Hepatocyte (in vitro differentiated cells): Measurements from ENCODE around the gene CALML6. TPM values are rescaled to one million over a fixed set of nuclear protein-coding genes. Genes with fewer than 3 reads are reported as not detected.

Experiments
- DNase-seq: peaks from one replicate; pipeline ENCODE4 v3.0.0-alpha.2; 2016; ENCODE audit warnings: low spot score
- H2AFZ ChIP-seq: fragments of 200-600 bp; sonication (generic); 2 replicates; pipeline ENCODE4 v1.6.0; 2016; ENCODE audit warnings: antibody characterized with exemption, mild to moderate bottlenecking
- H3K27ac ChIP-seq: fragments of 200-600 bp; sonication (generic); 2 replicates; pipeline ENCODE4 v1.5.1; 2016; ENCODE audit warnings: mild to moderate bottlenecking
- H3K27me3 ChIP-seq: fragments of 200-600 bp; sonication (generic); 2 replicates; pipeline ENCODE4 v1.6.1; 2016
- H3K36me3 ChIP-seq: fragments of 200-600 bp; sonication (generic); replicated peaks from 2 replicates; pipeline ENCODE4 v1.5.1; 2016; ENCODE audit warnings: low read depth; ENCODE audit not compliant: insufficient read depth
- H3K4me1 ChIP-seq: fragments of 200-600 bp; sonication (generic); 2 replicates; pipeline ENCODE4 v1.5.1; 2016; ENCODE audit warnings: mild to moderate bottlenecking, moderate library complexity; ENCODE audit not compliant: insufficient read depth
- H3K4me2 ChIP-seq: fragments of 200-600 bp; sonication (generic); 2 replicates; pipeline ENCODE4 v1.6.0; 2016
- H3K4me3 ChIP-seq: fragments of 200-600 bp; sonication (generic); 2 replicates; pipeline ENCODE4 v1.5.1; 2016; ENCODE audit warnings: mild to moderate bottlenecking
- H3K79me2 ChIP-seq: fragments of 200-600 bp; sonication (generic); 2 replicates; pipeline ENCODE4 v1.6.0; 2017; ENCODE audit warnings: mild to moderate bottlenecking
- H3K9me2 ChIP-seq: fragments of 200-600 bp; sonication (generic); replicated peaks from 2 replicates; pipeline ENCODE4 v1.6.0; 2017; ENCODE audit warnings: mild to moderate bottlenecking; ENCODE audit not compliant: insufficient read depth
- H3K9me3 ChIP-seq: fragments of 200-600 bp; sonication (generic); 2 replicates; pipeline ENCODE4 v1.5.1; 2016; ENCODE audit warnings: low read depth, mild to moderate bottlenecking
- H4K20me1 ChIP-seq: fragments of 200-600 bp; sonication (generic); 2 replicates; pipeline ENCODE4 v1.6.0; 2016; ENCODE audit warnings: mild to moderate bottlenecking; ENCODE audit not compliant: insufficient read depth, poor library complexity, severe bottlenecking
- EZH2 ChIP-seq: fragments of 200-600 bp; sonication (generic); IDR thresholded peaks from 2 replicates; pipeline ENCODE4 v1.6.1; 2016; ENCODE audit warnings: antibody characterized with exemption, mild to moderate bottlenecking, borderline replicate concordance
- EZH2phosphoT487 ChIP-seq: fragments of 200-600 bp; sonication (generic); IDR thresholded peaks from one replicate; pipeline ENCODE4 v1.6.1; 2018; ENCODE audit warnings: antibody characterized with exemption, mild to moderate bottlenecking, low read depth, moderate library complexity; ENCODE audit not compliant: unreplicated experiment, severe bottlenecking
- WGBS: methylation state at CpG from one replicate; pipeline ENCODE4 v1.1.6; 2016; ENCODE audit warnings: low lambda C conversion rate; ENCODE audit errors: missing lambda C conversion rate; 5-methylcytosine and 5-hydroxymethylcytosine counted together
- polyA plus RNA-seq: library from polyadenylated mRNA; unstranded; fragments of >200 nt; fragmentation: Nextera tagmentation; extraction: Ambion mirVana; gene quantifications from 2 replicates; pipeline ENCODE4 v1.2.1, GENCODE V29; 2016
- total RNA-seq: library from RNA; depleted of rRNA; stranded (reverse); fragments of >200 nt; gene quantifications from 2 replicates; pipeline ENCODE4 v1.2.3, GENCODE V29; 2014
- TF ChIP-seq, protein P1 (sequence below): fragments of 200-600 bp; sonication (generic); IDR thresholded peaks from 2 replicates; pipeline ENCODE4 v1.5.1; 2016; ENCODE audit warnings: antibody characterized with exemption, mild to moderate bottlenecking; ENCODE audit not compliant: poor library complexity

The CALML6 gene
- total and polyA plus RNA-seq, 2 experiments from 2014 or later = 0.33 to 0.53 TPM

DNA sequence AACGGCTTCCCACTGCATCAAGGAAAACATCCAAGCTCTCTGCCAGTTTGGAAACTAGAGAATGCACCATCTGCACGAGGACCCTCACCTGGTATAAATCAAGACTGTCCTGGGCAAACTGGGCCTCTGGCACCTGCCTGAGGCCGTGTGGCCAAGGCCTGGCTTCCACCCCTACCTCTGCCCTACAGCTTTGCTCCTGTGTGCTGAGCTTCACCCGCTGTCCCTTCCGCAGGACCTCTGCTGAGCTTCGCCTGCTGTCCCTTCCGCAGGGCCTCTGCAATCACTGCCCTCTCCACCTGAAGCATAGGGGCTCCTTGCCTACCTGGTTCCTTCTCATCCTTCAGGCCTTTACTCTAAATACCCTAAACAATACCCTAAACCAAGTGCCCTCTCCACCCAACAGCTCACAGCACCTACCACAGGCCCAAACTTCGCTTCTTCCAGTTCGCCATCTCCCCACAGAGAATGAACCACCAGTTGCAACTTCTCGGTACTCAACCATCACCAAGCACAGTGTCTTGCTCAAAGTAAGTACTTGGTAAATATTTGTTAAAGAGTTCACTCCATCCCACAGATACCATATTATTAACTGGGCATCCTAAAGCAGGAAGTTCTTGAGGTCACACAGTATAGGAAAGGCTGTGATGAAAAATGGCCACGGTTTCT lies 42.6 kb upstream of the CALML6 start:
- Histone ChIP-seq H3K36me3 (no peaks in the 10 kb centered on the region), H4K20me1 (peaks cover 99% of the 10 kb centered on the region), H2AFZ (no peak overlapping the region), H3K79me2 (peaks cover 100% of the 10 kb centered on the region), H3K27me3 (no peaks in the 10 kb centered on the region), H3K4me2 (no peak overlapping the region), H3K4me1 (no peaks in the 10 kb centered on the region), H3K4me3 (no peak overlapping the region), H3K9me3 (no peaks in the 10 kb centered on the region), H3K27ac (no peak overlapping the region), H3K9me2 (no peaks in the 10 kb centered on the region)
- TF ChIP-seq EZH2phosphoT487 (no peak), EZH2 (no peak)
- TF ChIP-seq, protein P1, sequence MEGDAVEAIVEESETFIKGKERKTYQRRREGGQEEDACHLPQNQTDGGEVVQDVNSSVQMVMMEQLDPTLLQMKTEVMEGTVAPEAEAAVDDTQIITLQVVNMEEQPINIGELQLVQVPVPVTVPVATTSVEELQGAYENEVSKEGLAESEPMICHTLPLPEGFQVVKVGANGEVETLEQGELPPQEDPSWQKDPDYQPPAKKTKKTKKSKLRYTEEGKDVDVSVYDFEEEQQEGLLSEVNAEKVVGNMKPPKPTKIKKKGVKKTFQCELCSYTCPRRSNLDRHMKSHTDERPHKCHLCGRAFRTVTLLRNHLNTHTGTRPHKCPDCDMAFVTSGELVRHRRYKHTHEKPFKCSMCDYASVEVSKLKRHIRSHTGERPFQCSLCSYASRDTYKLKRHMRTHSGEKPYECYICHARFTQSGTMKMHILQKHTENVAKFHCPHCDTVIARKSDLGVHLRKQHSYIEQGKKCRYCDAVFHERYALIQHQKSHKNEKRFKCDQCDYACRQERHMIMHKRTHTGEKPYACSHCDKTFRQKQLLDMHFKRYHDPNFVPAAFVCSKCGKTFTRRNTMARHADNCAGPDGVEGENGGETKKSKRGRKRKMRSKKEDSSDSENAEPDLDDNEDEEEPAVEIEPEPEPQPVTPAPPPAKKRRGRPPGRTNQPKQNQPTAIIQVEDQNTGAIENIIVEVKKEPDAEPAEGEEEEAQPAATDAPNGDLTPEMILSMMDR = no peak
- WGBS = 95% methylated on average over 11 of the region's 11 CpGs
- no peak for DNase-seq

DNA sequence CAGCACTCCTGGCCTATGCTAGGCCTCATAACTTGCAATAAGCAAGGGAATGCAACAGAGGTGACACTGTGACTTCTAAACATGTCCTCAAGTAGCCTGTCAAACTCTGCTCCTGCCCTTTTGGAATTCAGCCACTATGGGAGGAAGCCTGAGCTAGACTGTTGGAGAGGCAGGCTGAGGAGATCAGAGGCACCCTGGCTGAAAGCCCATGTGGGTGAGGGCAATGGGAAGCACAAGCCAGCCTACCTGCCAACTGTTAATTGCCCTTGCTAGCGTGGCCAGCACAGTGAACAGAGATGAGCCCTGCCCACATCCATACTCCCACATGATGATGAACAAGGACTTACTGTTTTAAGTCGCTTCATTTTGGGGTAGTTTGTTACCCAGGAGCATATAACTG lies 41.9 kb upstream of the CALML6 start:
- Histone ChIP-seq H3K9me2 (no peaks in the 10 kb centered on the region), H3K4me1 (no peaks in the 10 kb centered on the region), H3K36me3 (no peaks in the 10 kb centered on the region), H3K27ac (no peak overlapping the region), H3K4me3 (no peak overlapping the region), H4K20me1 (peaks cover 100% of the 10 kb centered on the region), H3K9me3 (no peaks in the 10 kb centered on the region), H3K27me3 (no peaks in the 10 kb centered on the region), H3K79me2 (peaks cover 100% of the 10 kb centered on the region), H3K4me2 (no peak overlapping the region), H2AFZ (no peak overlapping the region)
- TF ChIP-seq EZH2 (no peak), EZH2phosphoT487 (no peak)
- TF ChIP-seq, protein P1 = no peak
- WGBS = 93% methylated on average over 2 of the region's 2 CpGs
- no peak for DNase-seq

DNA sequence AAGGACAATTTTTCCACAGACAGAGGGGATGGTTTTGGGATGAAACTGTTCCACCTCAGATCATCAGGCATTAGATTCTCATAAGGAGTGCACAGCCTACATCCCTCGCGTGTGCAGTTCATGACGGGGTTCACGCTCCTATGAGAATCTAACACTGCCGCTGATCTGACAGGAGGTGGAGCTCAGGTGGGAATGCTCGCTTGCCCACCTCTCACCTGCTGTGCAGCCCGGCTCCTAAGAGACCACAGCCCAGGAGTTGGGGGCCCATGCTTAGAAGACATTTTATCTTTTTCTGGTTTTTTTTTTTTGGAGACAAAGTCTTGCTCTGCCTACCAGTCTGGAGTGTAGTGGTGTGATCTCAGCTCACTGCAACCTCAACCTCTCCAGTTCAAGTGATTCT lies 40.2 kb upstream of the CALML6 start:
- peaks cover 100% of the 10 kb centered on the region for H4K20me1 ChIP-seq

More for the DNA sequence above, 40.2 kb upstream of the CALML6 start:
- 97% methylated on average over 7 of the region's 7 CpGs for WGBS
- no peaks in the 10 kb centered on the region for H3K9me3 ChIP-seq
- TF ChIP-seq EZH2phosphoT487 = no peak
- TF ChIP-seq EZH2 = no peak
- TF ChIP-seq, protein P1 = no peak
- no peak overlapping the region for H2AFZ ChIP-seq
- no peak overlapping the region for H3K4me2 ChIP-seq
- peaks cover 100% of the 10 kb centered on the region for H3K79me2 ChIP-seq
- no peak for DNase-seq
- no peak overlapping the region for H3K27ac ChIP-seq
- H3K9me2 ChIP-seq = no peaks in the 10 kb centered on the region
- H3K4me3 ChIP-seq = no peak overlapping the region
- H3K27me3 ChIP-seq = no peaks in the 10 kb centered on the region
- no peaks in the 10 kb centered on the region for H3K36me3 ChIP-seq
- no peaks in the 10 kb centered on the region for H3K4me1 ChIP-seq
